GM23338 (cell line): ENCODE measurements around the gene UBE2V1. TPM values are rescaled to one million over a fixed set of nuclear protein-coding genes. Genes with fewer than 3 reads are reported as not detected.

Experiments
- ATAC-seq: fragments of 200-7000 bp; cut with Tn5 transposase; 3 replicates; pipeline ENCODE4 v1.9.1; 2020
- DNase-seq: peaks from one replicate; pipeline ENCODE4 v3.0.0-alpha.2; 2015; ENCODE audit warnings: low spot score
- H2AFZ ChIP-seq: fragments of 200-600 bp; sonication (generic); 2 replicates; pipeline ENCODE4 v1.8.0; 2016; ENCODE audit warnings: antibody characterized with exemption, mild to moderate bottlenecking, moderate library complexity
- H3F3A ChIP-seq: fragments of 200-600 bp; sonication (generic); replicated peaks from 2 replicates; pipeline ENCODE4 v1.8.0; 2017; ENCODE audit warnings: antibody characterized with exemption, mixed run types, low read depth
- H3K27ac ChIP-seq: fragments of 200-600 bp; sonication (generic); 2 replicates; pipeline ENCODE4 v1.6.1; 2016; ENCODE audit warnings: low read depth
- H3K27me3 ChIP-seq: fragments of 200-600 bp; sonication (generic); 2 replicates; pipeline ENCODE4 v1.8.0; 2016; ENCODE audit warnings: mild to moderate bottlenecking, mixed run types, moderate library complexity; ENCODE audit not compliant: insufficient read depth
- H3K36me3 ChIP-seq: fragments of 200-600 bp; sonication (generic); 2 replicates; pipeline ENCODE4 v1.8.0; 2016; ENCODE audit warnings: mild to moderate bottlenecking; ENCODE audit not compliant: insufficient read depth
- H3K4me1 ChIP-seq: fragments of 200-600 bp; sonication (generic); 2 replicates; pipeline ENCODE4 v1.8.0; 2016; ENCODE audit warnings: mild to moderate bottlenecking, moderate library complexity; ENCODE audit not compliant: insufficient read depth
- H3K4me2 ChIP-seq: fragments of 200-600 bp; sonication (generic); 2 replicates; pipeline ENCODE4 v1.7.1; 2017; ENCODE audit warnings: mixed run types
- H3K4me3 ChIP-seq: fragments of 200-600 bp; sonication (generic); 2 replicates; pipeline ENCODE4 v1.6.1; 2016; ENCODE audit warnings: mixed run types
- H3K79me2 ChIP-seq: fragments of 200-600 bp; sonication (generic); replicated peaks from 2 replicates; pipeline ENCODE4 v1.8.0; 2017; ENCODE audit warnings: mild to moderate bottlenecking; ENCODE audit not compliant: insufficient read depth
- H3K9me2 ChIP-seq: fragments of 200-600 bp; sonication (generic); 2 replicates; pipeline ENCODE4 v1.8.0; 2017; ENCODE audit not compliant: insufficient read depth
- H4K20me1 ChIP-seq: fragments of 200-600 bp; sonication (generic); replicated peaks from 2 replicates; pipeline ENCODE4 v1.8.0; 2017; ENCODE audit warnings: mild to moderate bottlenecking; ENCODE audit not compliant: insufficient read depth
- H3K27ac Mint-ChIP-seq: 2 replicates; pipeline ENCODE4 v1.8.0; 2020; ENCODE audit warnings: inconsistent platforms, mild to moderate bottlenecking, moderate library complexity, mixed read lengths
- H3K27me3 Mint-ChIP-seq: 3 replicates; pipeline ENCODE4 v1.8.0; 2022; ENCODE audit warnings: low read depth, mild to moderate bottlenecking, moderate library complexity, mixed read lengths, inconsistent platforms; ENCODE audit not compliant: insufficient read depth, poor library complexity
- H3K36me3 Mint-ChIP-seq: 3 replicates; pipeline ENCODE4 v1.8.0; 2021; ENCODE audit warnings: low read depth, mild to moderate bottlenecking, inconsistent platforms, moderate library complexity, mixed read lengths
- H3K4me1 Mint-ChIP-seq: 3 replicates; pipeline ENCODE4 v1.8.0; 2020; ENCODE audit warnings: mild to moderate bottlenecking, inconsistent platforms, mixed read lengths
- H3K4me3 Mint-ChIP-seq: 3 replicates; pipeline ENCODE4 v1.8.0; 2021; ENCODE audit warnings: moderate library complexity, mild to moderate bottlenecking, inconsistent platforms, mixed read lengths
- H3K9me3 Mint-ChIP-seq: 3 replicates; pipeline ENCODE4 v1.8.0; 2020; ENCODE audit warnings: moderate library complexity, mild to moderate bottlenecking, inconsistent platforms, mixed read lengths
- EZH2phosphoT487 ChIP-seq: fragments of 200-600 bp; sonication (generic); IDR thresholded peaks from one replicate; pipeline ENCODE4 v1.8.1; 2018; ENCODE audit warnings: antibody characterized with exemption; ENCODE audit not compliant: unreplicated experiment
- NANOG ChIP-seq: IDR thresholded peaks from 2 replicates; pipeline ENCODE4 v1.6.1; 2016; ENCODE audit warnings: antibody characterized with exemption, borderline replicate concordance
- POLR2AphosphoS5 ChIP-seq: IDR thresholded peaks from 2 replicates; pipeline ENCODE4 v1.6.1; 2016; ENCODE audit warnings: antibody characterized with exemption, low read depth
- REST ChIP-seq: IDR thresholded peaks from one replicate; pipeline ENCODE4 v1.6.1; 2018; ENCODE audit warnings: antibody characterized with exemption; ENCODE audit not compliant: unreplicated experiment
- ZNF114 ChIP-seq: fragments of 250-450 bp; sonication (Bioruptor Pico); IDR thresholded peaks from 2 replicates; pipeline ENCODE4 v1.5.0; 2020; ENCODE audit warnings: mild to moderate bottlenecking, moderate library complexity
- ZNF331 ChIP-seq: fragments of 250-450 bp; sonication (Bioruptor Pico); IDR thresholded peaks from 2 replicates; pipeline ENCODE4 v1.5.0; 2020; ENCODE audit warnings: low read depth, mild to moderate bottlenecking, moderate library complexity
- polyA plus RNA-seq: library from polyadenylated mRNA; unstranded; fragments of >200 nt; fragmentation: Nextera tagmentation; extraction: Ambion mirVana; gene quantifications from 2 replicates; pipeline ENCODE4 v1.2.1, GENCODE V29; 2016
- total RNA-seq: library from RNA; depleted of rRNA; stranded (reverse); fragments of >200 nt; shearing (Covaris generic); gene quantifications from 2 replicates; pipeline ENCODE4 v1.2.3, GENCODE V29; 2014
- TF ChIP-seq, protein P1 (sequence below): IDR thresholded peaks from 2 replicates; pipeline ENCODE4 v1.6.1; 2016; ENCODE audit warnings: antibody characterized with exemption
- TF ChIP-seq, protein P2 (sequence below): fragments of 250-450 bp; sonication (Bioruptor Pico); IDR thresholded peaks from 2 replicates; pipeline ENCODE4 v1.5.0; 2020; ENCODE audit warnings: mild to moderate bottlenecking, moderate library complexity

Gene UBE2V1
- total and polyA plus RNA-seq, 2 experiments from 2014 or later, result 105 to 302 TPM

GRCh38 chr20:50124496-50124895, 11.5 kb upstream of the UBE2V1 start (continued):
- TF ChIP-seq REST, result no peak
- TF ChIP-seq, protein P1, sequence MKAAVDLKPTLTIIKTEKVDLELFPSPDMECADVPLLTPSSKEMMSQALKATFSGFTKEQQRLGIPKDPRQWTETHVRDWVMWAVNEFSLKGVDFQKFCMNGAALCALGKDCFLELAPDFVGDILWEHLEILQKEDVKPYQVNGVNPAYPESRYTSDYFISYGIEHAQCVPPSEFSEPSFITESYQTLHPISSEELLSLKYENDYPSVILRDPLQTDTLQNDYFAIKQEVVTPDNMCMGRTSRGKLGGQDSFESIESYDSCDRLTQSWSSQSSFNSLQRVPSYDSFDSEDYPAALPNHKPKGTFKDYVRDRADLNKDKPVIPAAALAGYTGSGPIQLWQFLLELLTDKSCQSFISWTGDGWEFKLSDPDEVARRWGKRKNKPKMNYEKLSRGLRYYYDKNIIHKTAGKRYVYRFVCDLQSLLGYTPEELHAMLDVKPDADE, result no peak
- no peak for TF ChIP-seq EZH2phosphoT487

DNA sequence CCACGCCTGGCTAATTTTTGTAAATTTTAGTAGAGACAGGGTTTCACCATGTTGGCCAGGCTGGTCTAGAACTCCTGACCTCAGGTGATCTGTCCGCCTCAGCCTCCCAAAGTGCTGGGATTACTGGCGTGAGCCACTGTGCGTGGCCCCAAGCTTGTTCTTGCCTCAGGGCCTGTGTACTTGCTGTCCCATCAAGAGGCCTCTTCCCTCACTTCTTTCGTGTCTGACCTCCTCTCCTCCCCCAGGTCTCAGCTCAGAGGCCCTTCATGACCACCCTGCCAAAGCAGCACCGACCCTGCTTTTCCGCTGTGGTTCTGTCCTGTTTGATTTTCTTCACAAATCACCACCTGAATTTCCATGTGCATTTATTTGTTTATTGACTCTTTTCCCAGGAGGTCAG, 10.5 kb upstream of the UBE2V1 start:
- ATAC-seq (no peak), DNase-seq (no peak)
- Mint-ChIP-seq H3K27me3 (peaks cover 7% of the 10 kb centered on the region), H3K9me3 (peaks cover 2% of the 10 kb centered on the region; the same call in 1 of the 3 replicates), H3K36me3 (peaks cover 51% of the 10 kb centered on the region), H3K27ac (no peak overlapping the region; the same call in 1 of the 2 replicates), H3K4me1 (peaks cover 4% of the 10 kb centered on the region; the same call in 2 of the 3 replicates), H3K4me3 (no peak overlapping the region)
- no peaks in the 10 kb centered on the region; the same call in 1 of the 2 replicates for H3K36me3 ChIP-seq
- H4K20me1 ChIP-seq, result peaks cover 6% of the 10 kb centered on the region; the same call in 1 of the 2 replicates
- H3K79me2 ChIP-seq, result no peaks in the 10 kb centered on the region
- H3K4me1 ChIP-seq, result no peaks in the 10 kb centered on the region
- H3K4me3 ChIP-seq, result no peak overlapping the region
- no peak overlapping the region for H3K27ac ChIP-seq
- H3K27me3 ChIP-seq, result no peaks in the 10 kb centered on the region
- no peak overlapping the region for H2AFZ ChIP-seq
- H3K4me2 ChIP-seq, result no peak overlapping the region
- H3F3A ChIP-seq, result no peaks in the 10 kb centered on the region; the same call in 1 of the 2 replicates
- no peaks in the 10 kb centered on the region for H3K9me2 ChIP-seq
- TF ChIP-seq, protein P2, sequence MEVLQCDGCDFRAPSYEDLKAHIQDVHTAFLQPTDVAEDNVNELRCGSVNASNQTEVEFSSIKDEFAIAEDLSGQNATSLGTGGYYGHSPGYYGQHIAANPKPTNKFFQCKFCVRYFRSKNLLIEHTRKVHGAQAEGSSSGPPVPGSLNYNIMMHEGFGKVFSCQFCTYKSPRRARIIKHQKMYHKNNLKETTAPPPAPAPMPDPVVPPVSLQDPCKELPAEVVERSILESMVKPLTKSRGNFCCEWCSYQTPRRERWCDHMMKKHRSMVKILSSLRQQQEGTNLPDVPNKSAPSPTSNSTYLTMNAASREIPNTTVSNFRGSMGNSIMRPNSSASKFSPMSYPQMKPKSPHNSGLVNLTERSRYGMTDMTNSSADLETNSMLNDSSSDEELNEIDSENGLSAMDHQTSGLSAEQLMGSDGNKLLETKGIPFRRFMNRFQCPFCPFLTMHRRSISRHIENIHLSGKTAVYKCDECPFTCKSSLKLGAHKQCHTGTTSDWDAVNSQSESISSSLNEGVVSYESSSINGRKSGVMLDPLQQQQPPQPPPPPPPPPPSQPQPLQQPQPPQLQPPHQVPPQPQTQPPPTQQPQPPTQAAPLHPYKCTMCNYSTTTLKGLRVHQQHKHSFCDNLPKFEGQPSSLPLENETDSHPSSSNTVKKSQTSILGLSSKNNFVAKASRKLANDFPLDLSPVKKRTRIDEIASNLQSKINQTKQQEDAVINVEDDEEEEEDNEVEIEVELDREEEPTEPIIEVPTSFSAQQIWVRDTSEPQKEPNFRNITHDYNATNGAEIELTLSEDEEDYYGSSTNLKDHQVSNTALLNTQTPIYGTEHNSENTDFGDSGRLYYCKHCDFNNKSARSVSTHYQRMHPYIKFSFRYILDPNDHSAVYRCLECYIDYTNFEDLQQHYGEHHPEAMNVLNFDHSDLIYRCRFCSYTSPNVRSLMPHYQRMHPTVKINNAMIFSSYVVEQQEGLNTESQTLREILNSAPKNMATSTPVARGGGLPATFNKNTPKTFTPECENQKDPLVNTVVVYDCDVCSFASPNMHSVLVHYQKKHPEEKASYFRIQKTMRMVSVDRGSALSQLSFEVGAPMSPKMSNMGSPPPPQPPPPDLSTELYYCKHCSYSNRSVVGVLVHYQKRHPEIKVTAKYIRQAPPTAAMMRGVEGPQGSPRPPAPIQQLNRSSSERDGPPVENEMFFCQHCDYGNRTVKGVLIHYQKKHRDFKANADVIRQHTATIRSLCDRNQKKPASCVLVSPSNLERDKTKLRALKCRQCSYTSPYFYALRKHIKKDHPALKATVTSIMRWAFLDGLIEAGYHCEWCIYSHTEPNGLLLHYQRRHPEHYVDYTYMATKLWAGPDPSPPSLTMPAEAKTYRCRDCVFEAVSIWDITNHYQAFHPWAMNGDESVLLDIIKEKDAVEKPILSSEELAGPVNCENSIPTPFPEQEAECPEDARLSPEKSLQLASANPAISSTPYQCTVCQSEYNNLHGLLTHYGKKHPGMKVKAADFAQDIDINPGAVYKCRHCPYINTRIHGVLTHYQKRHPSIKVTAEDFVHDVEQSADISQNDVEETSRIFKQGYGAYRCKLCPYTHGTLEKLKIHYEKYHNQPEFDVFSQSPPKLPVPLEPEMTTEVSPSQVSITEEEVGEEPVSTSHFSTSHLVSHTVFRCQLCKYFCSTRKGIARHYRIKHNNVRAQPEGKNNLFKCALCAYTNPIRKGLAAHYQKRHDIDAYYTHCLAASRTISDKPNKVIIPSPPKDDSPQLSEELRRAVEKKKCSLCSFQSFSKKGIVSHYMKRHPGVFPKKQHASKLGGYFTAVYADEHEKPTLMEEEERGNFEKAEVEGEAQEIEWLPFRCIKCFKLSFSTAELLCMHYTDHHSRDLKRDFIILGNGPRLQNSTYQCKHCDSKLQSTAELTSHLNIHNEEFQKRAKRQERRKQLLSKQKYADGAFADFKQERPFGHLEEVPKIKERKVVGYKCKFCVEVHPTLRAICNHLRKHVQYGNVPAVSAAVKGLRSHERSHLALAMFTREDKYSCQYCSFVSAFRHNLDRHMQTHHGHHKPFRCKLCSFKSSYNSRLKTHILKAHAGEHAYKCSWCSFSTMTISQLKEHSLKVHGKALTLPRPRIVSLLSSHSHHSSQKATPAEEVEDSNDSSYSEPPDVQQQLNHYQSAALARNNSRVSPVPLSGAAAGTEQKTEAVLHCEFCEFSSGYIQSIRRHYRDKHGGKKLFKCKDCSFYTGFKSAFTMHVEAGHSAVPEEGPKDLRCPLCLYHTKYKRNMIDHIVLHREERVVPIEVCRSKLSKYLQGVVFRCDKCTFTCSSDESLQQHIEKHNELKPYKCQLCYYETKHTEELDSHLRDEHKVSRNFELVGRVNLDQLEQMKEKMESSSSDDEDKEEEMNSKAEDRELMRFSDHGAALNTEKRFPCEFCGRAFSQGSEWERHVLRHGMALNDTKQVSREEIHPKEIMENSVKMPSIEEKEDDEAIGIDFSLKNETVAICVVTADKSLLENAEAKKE (CRISPR knock-in tag), result no peak
- TF ChIP-seq POLR2AphosphoS5 (no peak), REST (no peak), ZNF114 (CRISPR knock-in tag) (no peak), ZNF331 (CRISPR knock-in tag) (no peak), NANOG (no peak), EZH2phosphoT487 (no peak)
- TF ChIP-seq, protein P1, result no peak
